GM18508 (cell line): ENCODE data around the gene NIFK.
"Not testable (repeated sequence)": the region's sequence is repeated elsewhere in the genome, so short reads cannot be mapped to it uniquely, and the experiment has no call there.

ENCODE experiments used
- ATAC-seq: cut with Tn5 transposase; IDR thresholded peaks from one replicate; pipeline ENCODE4 v1.9.1; 2021; ENCODE audit warnings: moderate number of reproducible peaks; ENCODE audit not compliant: insufficient read depth, unreplicated experiment

The NIFK gene

GRCh38 chr2:121697108-121697631 is 39.5 kb downstream of the NIFK start:
- no peak for ATAC-seq

GRCh38 chr2:121696410-121696930 is 40.2 kb downstream of the NIFK start:
- ATAC-seq = no peak

GRCh38 chr2:121695171-121695451 is 41.6 kb downstream of the NIFK start:
- ATAC-seq = no peak

- no peak for ATAC-seq
Measured at GRCh38 chr2:121694398-121695170, 42.1 kb downstream of the NIFK start.

- not testable (repeated sequence) for ATAC-seq
Measured at GRCh38 chr2:121690572-121690971, 46.1 kb downstream of the NIFK start.

GRCh38 chr2:121690095-121690494 is 46.6 kb downstream of the NIFK start:
- no peak for ATAC-seq

- ATAC-seq = no peak
Measured at GRCh38 chr2:121689356-121689755, 47.3 kb downstream of the NIFK start.

- no peak for ATAC-seq
Measured at GRCh38 chr2:121688820-121689219, 47.9 kb downstream of the NIFK start.

- ATAC-seq = no peak
Measured at GRCh38 chr2:121686902-121687301, 49.8 kb downstream of the NIFK start.

GRCh38 chr2:121686218-121686617 is 50.5 kb downstream of the NIFK start:
- no peak for ATAC-seq

GRCh38 chr2:121682396-121683298 is 54.0 kb downstream of the NIFK start:
- no peak for ATAC-seq

- no peak for ATAC-seq
Measured at GRCh38 chr2:121677855-121678254, 58.8 kb downstream of the NIFK start.
